Measurements from ENCODE around the gene KCNC1. TPM values are rescaled to one million over a fixed set of nuclear protein-coding genes. Genes with fewer than 3 reads are reported as not detected.
A peak's percentile ranks its signal among the peaks of the same experiment; 100 is the strongest.

Gene KCNC1
- polyA plus RNA-seq, 12 donors: 0.85 to 3.5 (median 1.5) TPM; not detected in 2

DNA sequence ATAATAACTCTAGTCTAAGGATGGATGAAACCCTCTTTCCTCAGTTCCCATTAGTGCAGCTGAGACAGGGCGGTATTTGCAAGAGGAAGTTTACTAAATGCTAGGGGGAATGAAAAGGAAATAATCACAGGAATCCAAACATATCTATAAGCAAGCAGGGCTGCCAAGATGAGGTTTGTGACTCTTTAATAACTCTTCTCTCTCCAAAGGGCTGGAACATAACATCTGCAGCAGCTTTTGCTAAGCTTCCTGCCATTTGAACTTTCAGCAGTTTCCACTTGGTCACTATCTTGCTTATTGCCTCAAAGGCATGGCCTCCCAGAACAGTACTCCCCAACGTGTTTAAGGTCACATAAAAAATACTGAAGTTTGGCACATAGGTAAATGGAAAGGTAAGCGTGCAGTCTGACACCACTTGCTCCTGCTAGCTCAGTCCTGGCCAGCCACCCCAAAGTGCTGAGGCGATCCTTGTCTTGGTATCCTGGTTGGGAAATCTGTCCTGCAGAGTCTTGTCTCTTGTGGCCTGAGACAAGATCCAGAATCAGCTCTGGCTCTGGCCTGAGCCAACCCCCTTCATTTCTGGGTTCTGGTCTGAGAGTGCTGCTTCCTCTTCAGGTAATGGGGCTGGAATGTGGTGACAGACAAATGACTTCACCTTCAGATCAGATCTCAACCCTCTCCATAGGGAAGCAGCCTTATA, 81.8 kb downstream of the KCNC1 start:
- peak; percentile 68 for DNase-seq

DNA sequence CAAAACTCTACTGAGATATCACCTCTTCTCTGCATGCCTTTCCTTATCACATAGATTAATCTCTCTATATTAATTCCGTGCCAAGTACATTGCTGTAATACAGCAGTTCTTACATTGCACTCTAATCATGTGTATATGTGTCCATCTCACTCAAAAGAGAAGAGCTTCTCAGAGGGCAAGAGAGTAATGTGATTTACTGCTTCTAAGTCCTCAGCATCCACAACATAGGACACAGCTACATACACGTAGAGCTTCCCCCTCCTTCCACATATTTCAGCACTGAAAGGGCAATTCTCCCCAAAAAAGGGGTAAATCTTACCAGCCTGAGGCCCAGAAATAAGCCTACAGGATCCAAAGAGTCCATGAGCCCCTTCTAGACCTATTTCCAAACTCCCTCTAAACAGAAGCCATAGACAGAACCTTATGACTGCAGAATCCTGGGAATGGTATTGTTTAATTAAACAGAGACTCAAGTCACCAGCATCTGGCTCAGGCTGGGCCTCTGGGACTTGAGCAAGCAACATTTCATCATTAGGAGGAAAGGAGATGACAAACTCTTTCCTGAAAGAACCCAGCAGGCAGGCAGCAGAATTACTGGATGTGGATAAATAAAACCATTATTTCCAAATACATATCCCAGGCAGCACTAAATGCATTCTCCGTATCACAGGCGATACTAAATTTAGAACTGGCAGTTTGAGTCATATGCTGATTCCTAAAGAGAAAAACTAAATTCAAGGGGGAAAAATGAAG, 87.2 kb downstream of the KCNC1 start:
- no peak for DNase-seq

DNA sequence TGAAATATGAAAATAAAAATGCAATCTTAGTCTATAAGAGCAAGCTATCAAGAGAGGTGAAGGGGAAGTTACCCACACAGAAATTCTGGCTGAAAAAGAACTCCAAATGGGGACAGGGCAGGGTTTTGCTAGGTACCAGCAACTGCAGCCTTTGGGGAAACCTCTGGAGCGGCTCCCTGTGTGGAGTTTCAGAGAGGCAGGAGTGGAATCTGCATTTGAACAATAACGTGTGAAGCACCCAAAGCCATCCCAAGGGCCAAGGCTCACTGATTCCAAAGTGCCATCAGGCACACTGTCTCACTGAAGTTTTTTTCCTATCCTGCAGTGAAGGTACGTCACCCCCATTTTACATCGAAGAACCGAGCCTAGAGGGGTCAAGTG, 87.8 kb downstream of the KCNC1 start:
- no peak for DNase-seq

DNA sequence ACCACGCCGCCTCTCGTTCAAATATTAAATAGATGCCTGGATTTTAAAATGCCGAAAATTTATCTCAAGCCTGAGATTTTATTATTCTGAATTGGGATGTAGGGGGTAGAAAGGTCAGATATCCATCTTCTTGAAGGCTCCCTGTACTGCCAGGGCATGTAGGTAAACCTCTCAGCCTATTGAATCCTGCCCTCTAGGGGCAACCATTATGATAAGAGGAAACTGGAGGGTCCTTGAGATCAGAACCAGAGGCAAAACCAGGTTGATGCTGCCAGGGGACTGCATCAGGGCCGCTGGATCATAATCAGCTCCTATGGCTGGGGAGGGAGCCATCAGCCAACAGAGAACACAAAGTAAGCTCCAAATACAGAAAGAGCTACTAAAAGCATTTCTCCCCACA, 92.4 kb downstream of the KCNC1 start:
- no peak for DNase-seq

DNA sequence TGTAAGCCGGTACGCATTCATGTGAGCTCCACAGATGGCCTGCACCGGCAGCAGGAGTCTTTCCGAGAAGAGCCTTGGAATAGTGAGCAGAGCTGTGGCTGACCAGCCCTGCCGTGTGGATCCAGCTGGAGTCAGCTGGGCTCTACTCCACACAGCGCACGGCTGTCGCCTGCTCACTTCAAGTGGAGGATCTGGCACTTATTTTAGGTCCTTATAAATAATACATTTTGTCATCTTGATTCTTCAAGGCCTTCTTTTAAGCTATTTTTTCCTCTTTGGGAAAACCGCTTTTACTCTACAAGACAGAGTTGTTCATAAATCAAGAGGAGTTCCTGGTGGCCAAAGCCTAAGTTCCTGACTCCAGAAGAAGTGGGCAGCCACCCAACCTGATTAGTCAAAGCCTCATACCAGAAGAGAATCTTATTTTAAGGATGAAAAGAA, 93.8 kb downstream of the KCNC1 start:
- peak; percentile 74 for DNase-seq

DNA sequence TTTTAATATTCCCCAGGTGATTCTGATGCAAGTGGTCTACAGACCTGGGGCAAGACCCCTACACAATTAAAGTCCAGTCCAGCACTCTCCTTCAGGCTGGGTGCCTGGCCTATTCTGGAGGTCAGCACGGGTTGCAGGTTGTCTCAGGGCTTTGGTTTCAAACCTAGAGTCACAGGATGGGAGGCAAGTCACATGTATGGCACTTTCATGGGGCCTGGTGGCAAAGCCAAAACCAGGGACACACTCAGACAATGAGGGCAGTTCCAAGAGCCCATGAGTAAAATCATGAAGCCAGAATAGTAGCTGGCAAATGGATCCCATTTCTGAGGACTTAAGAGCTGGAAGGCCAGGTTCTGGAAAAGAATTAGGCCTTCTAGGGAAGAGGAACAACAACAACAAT, 96.6 kb downstream of the KCNC1 start:
- DNase-seq: no peak

DNA sequence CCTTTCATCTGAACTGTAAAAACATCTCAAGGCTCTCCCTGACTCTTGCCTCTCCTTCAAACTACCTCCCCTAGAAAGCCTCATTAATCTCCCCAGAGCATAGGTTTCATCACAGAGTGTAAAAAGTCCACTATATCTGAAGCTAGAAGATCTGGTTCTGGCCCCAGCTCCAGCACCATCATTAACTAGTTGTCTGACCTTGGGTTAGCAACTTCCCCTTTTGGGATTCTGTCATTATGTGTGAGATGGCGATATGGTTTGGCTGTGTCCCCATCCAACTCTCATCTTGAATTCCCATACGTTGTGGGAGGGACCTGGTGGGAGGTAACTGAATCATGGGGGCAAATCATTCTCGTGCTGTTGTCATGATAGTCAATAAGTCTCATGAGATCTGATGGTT, 97.3 kb downstream of the KCNC1 start:
- no peak for DNase-seq

Other genes starting within 250 kb of the KCNC1 start
- 10 to 100 TPM in 1 of 12 donors, 1 to 10 TPM in 1, under 1 TPM in 9, not detected in 1; 0.15 to 18.1 (median 0.48) TPM for gene USH1C, start 190.4 kb upstream of the KCNC1 start, polyA plus RNA-seq (ENCODE audit: insufficient read length in 12 of 12)
- under 1 TPM in 6 of 12 donors, not detected in 6; 0.01 to 0.04 (median 0.02) TPM for gene OTOG, start 187.5 kb upstream of the KCNC1 start, polyA plus RNA-seq (ENCODE audit: insufficient read length in 12 of 12)
- 100 to 1,000 TPM in 2 of 12 donors, 10 to 100 TPM in 10; 20.0 to 249 (median 46.7) TPM for gene MYOD1, start 15.2 kb upstream of the KCNC1 start, polyA plus RNA-seq (ENCODE audit: insufficient read length in 12 of 12)